IPS-15b (cell line): Measurements from ENCODE around the gene LOXL4.

ENCODE experiments used
- H3K27me3 ChIP-seq: one replicate; pipeline ENCODE4 v1.6.1; 2013; ENCODE audit warnings: low read length; ENCODE audit not compliant: control insufficient read depth, insufficient read depth
- H3K36me3 ChIP-seq: one replicate; pipeline ENCODE4 v1.6.1; 2013; ENCODE audit warnings: low read length; ENCODE audit not compliant: control insufficient read depth, insufficient read depth
- H3K4me1 ChIP-seq: one replicate; pipeline ENCODE4 v1.6.1; 2013; ENCODE audit warnings: mild to moderate bottlenecking, low read length; ENCODE audit not compliant: control insufficient read depth, insufficient read depth
- H3K4me3 ChIP-seq: one replicate; pipeline ENCODE4 v1.5.1; 2013; ENCODE audit warnings: low read depth, low read length
- H3K9ac ChIP-seq: one replicate; pipeline ENCODE4 v1.6.1; 2013; ENCODE audit warnings: low read depth, mild to moderate bottlenecking, low read length
- H3K9me3 ChIP-seq: one replicate; pipeline ENCODE4 v1.6.1; 2013; ENCODE audit warnings: mild to moderate bottlenecking, low read length; ENCODE audit not compliant: control insufficient read depth, insufficient read depth

Gene LOXL4

GRCh38 chr10:98307916-98308541, 40.0 kb upstream of the LOXL4 start:
- H3K4me1 ChIP-seq: peaks cover 5% of the 10 kb centered on the region
- H3K4me3 ChIP-seq: no peak overlapping the region
- no peaks in the 10 kb centered on the region for H3K36me3 ChIP-seq
- no peaks in the 10 kb centered on the region for H3K9me3 ChIP-seq
- no peaks in the 10 kb centered on the region for H3K27me3 ChIP-seq
- no peak overlapping the region for H3K9ac ChIP-seq

- Histone ChIP-seq H3K9ac (no peak overlapping the region), H3K36me3 (no peaks in the 10 kb centered on the region), H3K4me1 (peaks cover 5% of the 10 kb centered on the region), H3K9me3 (no peaks in the 10 kb centered on the region), H3K4me3 (no peak overlapping the region), H3K27me3 (no peaks in the 10 kb centered on the region)
Observed at GRCh38 chr10:98306501-98306900, 38.5 kb upstream of the LOXL4 start.

- Histone ChIP-seq H3K9ac (no peak overlapping the region), H3K27me3 (no peaks in the 10 kb centered on the region), H3K4me1 (no peaks in the 10 kb centered on the region), H3K36me3 (no peaks in the 10 kb centered on the region), H3K4me3 (no peak overlapping the region), H3K9me3 (no peaks in the 10 kb centered on the region)
Observed at GRCh38 chr10:98303569-98303968, 35.6 kb upstream of the LOXL4 start.

GRCh38 chr10:98302741-98303365, 34.9 kb upstream of the LOXL4 start:
- Histone ChIP-seq H3K36me3 (no peaks in the 10 kb centered on the region), H3K9me3 (no peaks in the 10 kb centered on the region), H3K4me1 (no peaks in the 10 kb centered on the region), H3K9ac (no peak overlapping the region), H3K4me3 (no peak overlapping the region), H3K27me3 (no peaks in the 10 kb centered on the region)

- Histone ChIP-seq H3K4me3 (no peak overlapping the region), H3K4me1 (no peaks in the 10 kb centered on the region), H3K9me3 (no peaks in the 10 kb centered on the region), H3K36me3 (no peaks in the 10 kb centered on the region), H3K27me3 (no peaks in the 10 kb centered on the region), H3K9ac (no peak overlapping the region)
Observed at GRCh38 chr10:98301664-98302319, 33.8 kb upstream of the LOXL4 start.

GRCh38 chr10:98300526-98301229, 32.7 kb upstream of the LOXL4 start:
- Histone ChIP-seq H3K4me3 (no peak overlapping the region), H3K36me3 (no peaks in the 10 kb centered on the region), H3K4me1 (peaks cover 8% of the 10 kb centered on the region), H3K27me3 (no peaks in the 10 kb centered on the region), H3K9ac (no peak overlapping the region), H3K9me3 (no peaks in the 10 kb centered on the region)

- H3K9me3 ChIP-seq: no peaks in the 10 kb centered on the region
- H3K36me3 ChIP-seq: no peaks in the 10 kb centered on the region
- no peaks in the 10 kb centered on the region for H3K27me3 ChIP-seq
- H3K4me3 ChIP-seq: no peak overlapping the region
- H3K9ac ChIP-seq: no peak overlapping the region
- H3K4me1 ChIP-seq: peaks cover 8% of the 10 kb centered on the region
Observed at GRCh38 chr10:98299341-98299740, 31.3 kb upstream of the LOXL4 start.

GRCh38 chr10:98296524-98296923, 28.5 kb upstream of the LOXL4 start:
- Histone ChIP-seq H3K36me3 (no peaks in the 10 kb centered on the region), H3K27me3 (no peaks in the 10 kb centered on the region), H3K9me3 (no peaks in the 10 kb centered on the region), H3K4me1 (peaks cover 8% of the 10 kb centered on the region), H3K4me3 (no peak overlapping the region), H3K9ac (no peak overlapping the region)

- H3K27me3 ChIP-seq: no peaks in the 10 kb centered on the region
Observed at GRCh38 chr10:98295907-98296306, 27.9 kb upstream of the LOXL4 start.

GRCh38 chr10:98295401-98295811, 27.4 kb upstream of the LOXL4 start:
- peaks cover 8% of the 10 kb centered on the region for H3K4me1 ChIP-seq
- H3K9ac ChIP-seq: no peak overlapping the region
- no peaks in the 10 kb centered on the region for H3K27me3 ChIP-seq
- no peak overlapping the region for H3K4me3 ChIP-seq
- H3K36me3 ChIP-seq: no peaks in the 10 kb centered on the region
- H3K9me3 ChIP-seq: no peaks in the 10 kb centered on the region

More at GRCh38 chr10:98295907-98296306, 27.9 kb upstream of the LOXL4 start:
- Histone ChIP-seq H3K36me3 (no peaks in the 10 kb centered on the region), H3K4me3 (no peak overlapping the region), H3K9ac (no peak overlapping the region), H3K4me1 (peaks cover 8% of the 10 kb centered on the region), H3K9me3 (no peaks in the 10 kb centered on the region)

- no peaks in the 10 kb centered on the region for H3K27me3 ChIP-seq
- no peaks in the 10 kb centered on the region for H3K9me3 ChIP-seq
- no peak overlapping the region for H3K4me3 ChIP-seq
- H3K4me1 ChIP-seq: peaks cover 8% of the 10 kb centered on the region
- H3K36me3 ChIP-seq: no peaks in the 10 kb centered on the region
- H3K9ac ChIP-seq: no peak overlapping the region
Observed at GRCh38 chr10:98294270-98294627, 26.3 kb upstream of the LOXL4 start.
